Right ventricle myocardium superior (tissue), 1 donor: ENCODE measurements around the gene TNS1. TPM values are rescaled to one million over a fixed set of nuclear protein-coding genes. Genes with fewer than 3 reads are reported as not detected.
"Not testable (repeated sequence)": the region's sequence is repeated elsewhere in the genome, so short reads cannot be mapped to it uniquely, and the experiment has no call there.

Experiments
- ATAC-seq: fragments of 200-7000 bp; cut with Tn5 transposase; one replicate; pipeline ENCODE4 v1.9.1; 2020; ENCODE audit warnings: mild to moderate bottlenecking; ENCODE audit not compliant: poor library complexity
- DNase-seq: peaks from one replicate; pipeline ENCODE4 v3.0.0-alpha.2; 2020
- intact Hi-C: fragments of 100-400 bp; cut with DNase I; formaldehyde crosslinking; loops from one replicate; pipeline ENCODE4 v1.11.2; 2022
- total RNA-seq: library from RNA; stranded (reverse); fragmentation: NEBNext Ultra II Directional; extraction: Animal tissue kit (Norgen Biotek cat#: 25700); gene quantifications from one replicate; pipeline ENCODE4 v1.2.1, GENCODE V29; 2021
- donor health status: DM: no; HTN: yes; CAD: no; lungs with severe emphysema.

TNS1 gene
- total RNA-seq, 1 donor from 2014 or later = 722 TPM

DNA sequence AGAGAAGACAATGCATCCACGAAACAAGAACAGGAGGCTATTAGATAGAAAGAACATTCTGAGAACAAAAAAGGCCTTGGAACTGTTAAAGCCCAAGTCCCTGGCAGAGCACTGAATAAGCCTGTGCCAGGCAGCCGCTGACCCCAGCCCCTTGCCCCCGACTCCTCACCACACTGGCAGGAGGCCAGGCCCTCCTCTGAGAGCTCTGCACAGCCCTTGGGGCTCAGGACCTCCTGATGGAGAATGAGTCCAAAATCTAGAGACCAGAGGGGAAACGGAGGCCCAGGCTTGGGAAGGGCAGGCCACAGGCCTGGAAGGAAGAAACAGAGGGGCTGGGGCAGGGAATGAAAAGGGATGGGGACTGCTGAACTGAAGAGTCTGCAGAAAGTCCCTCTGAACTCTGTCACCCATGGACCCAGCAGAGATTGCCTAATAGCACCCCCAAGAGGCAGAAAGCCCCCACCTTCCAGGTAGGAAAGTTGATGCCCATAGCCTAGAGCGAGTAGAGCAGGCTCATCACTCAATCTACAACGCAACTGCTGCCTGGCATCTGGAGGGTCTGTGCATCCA is 18.3 kb upstream of the TNS1 start:
- DNase-seq (peak; percentile 38), ATAC-seq (no peak)
- intact Hi-C loops = no loop called here

DNA sequence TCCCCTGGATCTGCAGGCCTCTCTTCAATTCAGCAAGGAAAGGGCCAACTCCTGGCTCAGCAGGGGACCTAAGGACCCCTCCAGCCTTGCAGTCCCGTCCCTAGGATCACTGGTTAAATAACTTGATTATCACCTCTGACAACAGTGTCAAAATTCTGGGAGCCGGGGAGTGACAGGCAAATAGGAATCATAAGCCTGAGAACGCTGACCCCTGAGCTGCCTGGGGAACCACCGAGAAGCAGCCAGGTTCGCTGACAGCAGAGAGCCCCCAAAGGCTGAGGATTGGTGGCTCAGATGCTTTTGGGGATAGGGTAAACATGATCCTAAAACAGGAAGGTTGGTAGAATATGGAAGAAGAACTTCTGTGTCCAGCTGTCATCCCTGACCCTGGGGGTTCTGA is 17.5 kb upstream of the TNS1 start:
- ATAC-seq (no peak), DNase-seq (no peak)
- intact Hi-C loops = no loop called here

DNA sequence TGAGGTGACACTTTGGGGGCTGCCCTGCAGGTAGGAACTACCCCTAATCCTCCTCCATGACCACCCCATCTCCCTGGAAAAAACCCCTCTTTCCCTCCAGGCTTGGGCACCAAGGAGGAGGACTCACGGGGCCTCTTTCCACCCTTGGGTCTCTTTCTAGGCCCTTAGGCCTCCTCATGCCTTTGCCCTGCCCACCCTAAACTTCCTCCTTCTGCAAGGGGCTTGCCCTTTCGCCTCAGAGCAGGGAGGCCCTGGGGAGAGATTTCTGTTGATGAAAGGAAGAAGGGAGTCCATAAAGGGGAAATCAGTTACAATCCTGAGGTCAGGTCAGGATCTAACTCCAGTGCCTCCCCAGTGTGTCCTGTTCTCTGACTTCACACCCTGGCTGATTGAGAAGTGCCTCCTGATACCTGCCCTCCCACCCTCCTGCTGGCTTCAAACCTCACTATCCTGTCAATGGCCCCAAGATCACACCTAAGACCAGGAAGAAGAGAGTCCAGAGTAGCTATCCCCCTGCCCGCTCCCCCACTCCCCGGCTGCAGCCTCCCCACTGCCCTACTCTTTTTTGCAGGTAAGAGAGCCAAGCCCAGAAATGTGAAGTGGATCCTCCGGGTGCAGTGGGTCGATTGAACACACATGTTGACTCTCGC is 16.7 kb upstream of the TNS1 start:
- DNase-seq (peak; percentile 21), ATAC-seq (no peak)
- intact Hi-C loops = no loop called here

DNA sequence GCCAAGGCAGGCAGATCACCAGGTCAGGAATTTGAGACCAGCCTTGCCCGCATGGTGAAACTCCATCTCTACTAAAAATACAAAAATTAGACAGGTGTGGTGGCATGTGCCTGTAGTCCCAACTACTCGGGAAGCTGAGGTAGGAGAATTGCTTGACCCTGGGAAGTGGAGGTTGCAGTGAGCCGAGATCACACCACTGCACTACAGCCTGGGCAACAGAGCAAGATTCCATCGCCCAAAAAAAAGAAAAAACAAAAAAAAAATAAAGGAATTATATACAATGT is 16.0 kb upstream of the TNS1 start:
- intact Hi-C loops, DNase-seq, ATAC-seq: not testable (repeated sequence)

DNA sequence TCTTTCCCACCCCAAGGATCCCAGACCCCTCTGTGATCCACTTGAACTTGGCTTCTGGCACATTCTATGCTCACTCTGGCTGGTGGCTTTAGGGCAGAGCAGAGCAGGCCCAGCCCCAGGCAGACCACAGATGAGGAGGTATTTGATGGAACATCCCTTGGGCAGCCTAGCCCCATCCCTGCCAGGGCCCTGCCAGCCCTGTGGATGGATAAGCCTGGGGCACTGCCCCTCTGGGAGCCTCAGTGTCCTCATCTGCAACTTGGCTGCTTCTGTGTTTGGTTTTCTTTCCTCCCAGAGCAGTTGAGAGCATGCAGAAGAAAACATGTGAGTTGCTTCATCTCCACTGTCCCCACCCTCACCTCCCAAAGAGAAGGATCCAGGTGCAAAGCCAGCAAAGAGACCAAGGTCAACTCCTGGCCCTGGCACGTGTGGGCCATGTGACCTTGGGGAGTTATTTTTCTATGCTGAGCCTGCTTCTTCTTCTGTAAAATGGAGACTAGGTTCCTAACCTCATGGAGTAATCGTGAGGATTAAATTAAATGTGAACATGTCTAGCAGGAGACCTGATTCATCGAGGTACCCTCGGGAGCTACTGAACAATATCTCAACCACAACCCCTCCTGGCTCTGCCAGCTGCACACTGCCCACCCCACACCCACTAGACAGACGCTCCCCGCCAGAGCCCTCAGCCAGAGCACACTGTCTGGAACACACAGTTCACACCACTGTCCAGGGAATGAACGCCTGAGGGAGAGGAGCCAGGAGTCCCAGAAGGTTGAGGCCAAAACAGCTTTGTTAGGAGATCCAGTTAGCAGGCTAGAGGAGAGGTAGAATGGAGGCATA is 14.6 kb upstream of the TNS1 start:
- intact Hi-C loops = no loop called here
- peak; percentile 70 for DNase-seq

DNA sequence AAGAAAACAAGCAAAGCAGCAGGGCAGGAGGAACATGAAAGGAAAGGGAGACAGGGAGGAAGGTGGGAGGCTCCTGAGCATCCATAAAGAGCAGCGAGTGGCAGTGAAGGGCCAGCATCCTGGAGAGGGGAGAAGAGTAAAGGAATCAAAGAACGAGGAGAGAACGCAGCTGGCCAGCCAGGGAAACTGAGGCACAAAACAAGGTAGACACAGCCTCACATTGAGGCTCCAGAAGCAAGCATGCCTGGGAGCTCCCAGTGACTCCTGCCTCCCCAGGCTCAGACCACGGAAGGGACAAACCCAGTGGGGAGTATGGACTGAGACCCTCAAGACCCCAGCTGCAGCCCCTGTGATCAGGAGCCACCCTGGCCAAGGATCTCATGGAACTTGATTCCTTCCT is 14.0 kb upstream of the TNS1 start:
- no peak for ATAC-seq
- intact Hi-C loops = no loop called here
- peak; percentile 16 for DNase-seq

More for the DNA sequence above, 14.6 kb upstream of the TNS1 start:
- ATAC-seq = peak; percentile 72

DNA sequence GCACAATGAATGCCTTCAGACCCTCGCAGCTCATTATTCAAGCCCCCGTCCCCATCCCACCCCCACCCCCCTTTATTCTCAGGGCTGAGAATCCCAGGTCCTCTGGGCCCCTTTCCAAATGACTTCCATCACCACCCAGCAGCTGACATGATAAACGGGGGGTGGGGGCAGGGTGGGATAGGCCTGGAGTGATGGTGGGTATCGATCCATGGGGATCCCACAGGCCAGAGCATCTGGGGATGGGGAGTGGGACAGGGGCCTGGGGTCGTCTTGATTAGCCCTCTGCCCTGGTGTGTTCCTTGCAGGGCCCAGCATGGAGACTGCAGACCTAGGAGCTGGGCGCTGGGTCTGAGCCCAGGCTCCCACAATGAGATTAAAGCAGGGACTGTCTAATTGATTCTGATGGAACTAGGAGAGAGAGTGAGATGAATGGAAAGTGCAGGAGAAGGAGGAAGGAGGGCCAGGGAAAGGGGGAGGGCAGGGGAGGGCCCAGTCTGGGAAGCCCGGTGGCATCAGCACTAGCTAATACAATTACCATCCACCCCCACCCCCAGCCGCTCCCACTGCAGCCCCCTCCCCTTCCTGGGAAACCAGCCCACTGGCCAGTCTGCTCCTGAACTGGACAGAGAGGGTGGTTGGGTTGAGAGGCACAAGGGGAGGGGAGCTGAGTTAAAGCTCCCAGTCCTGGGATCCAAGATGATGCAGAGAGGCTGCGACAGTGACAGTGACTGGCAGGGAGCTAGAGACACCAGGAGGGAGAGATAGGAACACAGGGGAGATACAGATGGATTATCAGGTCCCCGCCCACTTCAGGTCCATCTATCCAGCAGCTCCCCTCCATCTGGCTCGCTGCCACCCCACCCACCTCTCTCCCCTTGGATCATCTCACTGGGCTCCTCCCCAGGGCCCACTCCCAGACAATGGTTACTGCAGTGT is 13.1 kb upstream of the TNS1 start:
- ATAC-seq (no peak), DNase-seq (peak; percentile 25)
- intact Hi-C loops = no loop called here

DNA sequence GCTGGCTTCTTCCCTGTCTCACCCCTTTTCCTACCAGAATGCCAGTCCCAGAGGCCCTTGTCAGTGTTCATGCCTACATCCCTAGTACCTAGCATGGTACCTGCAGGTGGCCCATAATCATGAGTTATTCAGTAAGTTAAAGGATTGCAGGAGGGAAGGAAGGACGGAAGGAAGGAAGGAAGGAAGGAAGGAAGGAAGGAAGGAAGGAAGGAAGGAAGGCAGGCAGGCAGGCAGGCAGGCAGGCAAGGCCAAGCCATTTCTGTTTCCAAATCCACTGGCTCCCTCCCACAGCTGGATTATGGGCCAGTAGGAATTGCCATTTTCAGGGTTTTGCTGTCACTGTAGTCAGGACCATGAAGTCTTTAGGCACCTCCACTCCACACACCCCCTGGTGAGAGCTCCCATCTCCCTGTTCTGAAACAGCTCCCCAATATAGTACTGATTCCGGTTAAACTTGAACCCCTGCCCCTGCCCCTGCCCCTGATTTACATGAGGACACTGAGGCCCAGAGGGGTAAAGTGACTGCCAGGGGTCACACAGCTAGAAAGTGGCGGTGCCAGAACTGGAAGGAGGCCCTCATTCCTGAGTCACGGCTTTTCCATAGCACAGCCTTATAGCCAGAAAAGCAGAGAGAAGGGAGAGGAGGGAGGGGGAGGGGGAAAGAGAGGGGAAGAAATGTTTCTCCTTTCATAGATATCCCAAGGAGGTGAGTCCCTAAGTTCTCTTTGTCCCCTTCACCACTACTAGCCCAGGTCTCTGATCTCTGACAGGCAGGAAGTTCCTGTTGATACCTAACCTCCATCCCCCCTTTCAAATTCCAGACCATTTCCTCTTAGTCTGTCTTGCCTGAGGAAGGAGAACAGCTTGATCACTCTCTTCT is 12.2 kb upstream of the TNS1 start:
- intact Hi-C loops = no loop called here
- no peak for DNase-seq
- no peak for ATAC-seq

DNA sequence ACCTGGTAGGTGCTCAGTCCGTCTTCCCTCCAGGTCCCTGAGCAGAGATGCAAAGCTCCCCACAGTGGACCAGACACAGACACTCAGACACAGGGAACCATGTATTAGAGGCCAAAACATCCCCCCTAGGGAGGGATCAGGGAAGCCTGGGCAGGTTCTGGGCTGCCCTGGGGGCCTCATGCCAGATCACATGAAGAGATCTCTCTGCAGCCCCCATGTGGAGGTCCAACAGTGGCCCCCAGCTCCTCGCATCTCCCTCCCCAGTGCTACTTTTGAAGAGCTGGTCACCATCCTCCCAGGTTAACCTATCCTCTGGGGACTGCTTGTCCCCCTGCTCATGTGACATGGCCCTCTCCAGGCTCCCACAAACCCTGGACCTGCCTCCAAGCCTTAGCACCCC is 10.5 kb upstream of the TNS1 start:
- DNase-seq (peak; percentile 16), ATAC-seq (no peak)
- intact Hi-C loops = no loop called here

DNA sequence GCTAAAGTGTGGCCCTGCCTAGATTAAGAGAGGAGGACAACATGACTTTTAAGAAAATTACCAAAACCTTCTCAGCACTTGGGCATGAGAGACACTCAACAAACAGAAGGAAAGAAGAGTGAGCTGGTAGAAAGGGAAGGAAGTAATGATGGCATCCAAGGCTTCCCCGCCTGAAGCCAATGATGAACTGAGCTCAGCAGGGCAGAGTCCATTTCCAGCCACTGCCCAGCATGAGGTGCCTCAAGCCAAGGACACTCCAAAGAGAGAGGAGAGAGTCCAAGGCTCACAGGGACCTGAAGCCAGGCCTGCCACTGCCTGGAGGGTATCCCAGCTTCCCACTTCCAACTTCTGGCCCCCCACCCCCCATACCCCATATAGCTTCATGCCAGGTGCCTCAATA is 9.5 kb upstream of the TNS1 start:
- ATAC-seq (no peak), DNase-seq (no peak)
- intact Hi-C loops = no loop called here

DNA sequence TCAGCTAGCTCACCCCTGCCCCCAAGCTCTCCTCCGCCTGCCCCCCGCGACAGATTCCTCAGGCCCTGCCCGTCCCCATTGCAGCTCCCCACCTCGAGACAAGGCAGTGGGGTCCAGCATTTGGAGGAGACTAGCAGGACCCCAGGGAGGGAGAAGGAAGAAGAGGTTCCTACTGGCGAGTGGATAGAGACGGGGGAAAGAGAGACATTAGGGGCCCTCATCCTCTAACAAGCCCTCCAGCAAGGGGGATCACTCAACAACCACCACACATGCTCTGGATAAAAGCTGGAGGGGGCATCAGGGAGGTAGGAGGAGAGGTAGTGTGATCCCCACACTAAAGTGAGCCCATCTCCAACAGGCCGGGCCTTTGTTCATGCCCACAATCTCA is 8.9 kb upstream of the TNS1 start:
- DNase-seq (no peak), ATAC-seq (no peak)
- intact Hi-C loops = no loop called here

DNA sequence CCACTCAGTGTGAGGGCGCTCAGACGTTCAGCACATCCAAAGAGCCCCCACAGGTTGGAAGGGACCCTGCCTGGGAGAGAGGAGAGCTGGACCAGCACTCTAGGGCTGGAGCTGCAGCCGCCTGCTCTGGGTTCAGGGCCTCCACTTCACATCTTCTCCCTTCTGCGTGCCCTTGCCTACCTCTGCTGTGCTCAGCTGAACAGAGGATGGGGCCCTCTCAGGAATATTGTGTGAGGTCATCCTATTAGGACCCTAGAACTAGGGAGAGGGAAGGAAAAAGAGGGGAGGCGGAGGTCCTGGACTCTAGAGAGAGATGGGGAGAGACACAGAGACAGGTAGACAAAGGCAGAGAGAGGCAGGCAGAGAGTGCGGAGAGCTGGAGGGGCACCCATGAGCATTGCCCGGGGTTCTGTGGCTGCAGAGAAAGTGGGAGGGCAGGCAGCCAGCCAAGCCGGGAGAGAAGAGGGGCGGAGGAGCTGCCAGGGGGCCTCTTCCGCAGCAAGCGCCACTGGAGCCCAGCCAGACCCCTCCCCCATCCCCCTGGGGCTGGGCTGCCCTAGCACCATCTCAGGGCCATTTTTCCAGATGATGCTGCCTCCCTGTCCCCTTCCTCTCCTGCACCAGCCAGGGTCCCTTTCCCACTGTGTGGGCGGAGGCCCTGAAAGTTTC is 8.3 kb upstream of the TNS1 start:
- ATAC-seq (no peak), DNase-seq (no peak)
- intact Hi-C loops = no loop called here

DNA sequence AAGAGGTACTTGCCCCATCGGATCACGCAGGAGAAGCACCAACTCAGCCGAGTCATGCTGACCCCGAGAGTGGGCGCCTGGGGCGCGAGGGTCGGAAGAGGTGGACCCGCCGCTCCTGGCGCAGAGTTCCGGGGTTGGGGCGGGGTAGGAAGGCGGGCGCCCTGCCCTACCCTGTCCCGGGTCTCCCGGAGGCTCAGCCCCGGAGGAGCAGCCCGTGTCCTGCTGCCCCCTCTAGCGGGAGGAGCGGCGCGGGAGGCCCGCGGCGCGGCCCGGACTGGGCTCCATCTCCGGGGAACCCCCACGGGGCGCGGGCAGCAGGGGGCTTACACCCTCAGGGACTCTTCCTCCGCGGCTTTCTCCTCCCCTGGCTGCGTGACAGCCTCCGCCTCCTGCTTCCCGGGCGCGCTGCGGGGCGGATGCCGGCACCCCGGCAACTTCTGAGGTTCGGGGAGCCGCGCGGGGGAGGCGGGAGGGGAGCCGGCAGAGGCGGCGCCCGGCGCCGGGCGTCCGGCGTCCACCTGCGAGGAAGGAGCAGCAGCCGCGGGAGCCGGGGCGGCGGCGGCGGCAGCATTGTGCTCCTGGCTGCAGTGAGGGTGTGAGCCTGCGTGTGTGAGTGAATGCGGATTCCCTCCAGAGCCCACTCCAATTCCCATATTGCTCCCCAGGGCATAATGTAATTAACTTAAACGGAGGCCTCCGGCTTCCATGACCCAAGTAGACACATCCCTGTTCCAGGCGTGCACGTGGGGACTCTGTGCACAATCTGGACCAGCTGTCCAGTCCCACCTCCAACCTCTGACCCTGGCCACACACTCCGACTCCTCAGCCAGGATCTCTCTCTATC is 7.6 kb upstream of the TNS1 start:
- ATAC-seq (peak; percentile 92), DNase-seq (peak; percentile 74)
- intact Hi-C loops = no loop called here

DNA sequence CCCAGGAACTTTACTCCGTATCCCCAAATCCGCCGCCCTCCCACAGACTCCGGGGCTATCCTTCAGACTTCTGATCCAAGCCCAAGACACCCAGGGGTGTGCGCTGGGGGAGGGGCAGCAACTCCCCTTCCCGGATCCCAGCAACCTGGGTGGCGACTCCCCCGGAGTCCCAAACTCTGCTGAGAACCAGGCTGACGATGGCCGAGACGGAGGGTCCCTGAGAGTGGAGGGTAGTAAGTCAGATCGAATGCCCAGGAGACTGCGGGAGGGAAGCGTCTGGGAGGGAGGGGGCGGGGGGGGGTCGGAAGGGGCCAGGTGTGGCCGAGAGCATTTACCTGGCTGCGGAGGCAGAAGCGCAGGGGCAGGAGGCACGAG is 7.0 kb upstream of the TNS1 start:
- intact Hi-C loops = no loop called here
- no peak for DNase-seq
- peak; percentile 4 for ATAC-seq

DNA sequence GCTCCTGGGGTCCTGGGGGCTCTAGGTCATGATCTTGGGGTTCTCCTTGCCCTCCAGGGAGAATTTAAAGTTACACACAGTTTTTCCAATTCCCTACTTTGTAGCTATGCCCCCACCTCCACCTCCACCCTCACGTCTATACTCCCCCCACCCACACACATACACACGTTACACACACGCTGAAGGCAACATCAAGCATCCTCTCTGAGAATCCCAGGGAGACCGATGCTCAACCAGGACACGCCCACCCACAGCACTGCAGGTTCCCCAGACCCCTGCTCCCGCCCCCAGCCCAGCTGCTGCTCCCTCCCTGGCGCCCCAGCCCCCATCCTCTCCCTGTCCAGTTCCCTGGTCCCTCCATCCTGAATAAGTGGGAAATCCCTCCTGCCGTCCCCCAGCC is 6.4 kb upstream of the TNS1 start:
- no peak for DNase-seq
- ATAC-seq = no peak
- intact Hi-C loops = no loop called here

DNA sequence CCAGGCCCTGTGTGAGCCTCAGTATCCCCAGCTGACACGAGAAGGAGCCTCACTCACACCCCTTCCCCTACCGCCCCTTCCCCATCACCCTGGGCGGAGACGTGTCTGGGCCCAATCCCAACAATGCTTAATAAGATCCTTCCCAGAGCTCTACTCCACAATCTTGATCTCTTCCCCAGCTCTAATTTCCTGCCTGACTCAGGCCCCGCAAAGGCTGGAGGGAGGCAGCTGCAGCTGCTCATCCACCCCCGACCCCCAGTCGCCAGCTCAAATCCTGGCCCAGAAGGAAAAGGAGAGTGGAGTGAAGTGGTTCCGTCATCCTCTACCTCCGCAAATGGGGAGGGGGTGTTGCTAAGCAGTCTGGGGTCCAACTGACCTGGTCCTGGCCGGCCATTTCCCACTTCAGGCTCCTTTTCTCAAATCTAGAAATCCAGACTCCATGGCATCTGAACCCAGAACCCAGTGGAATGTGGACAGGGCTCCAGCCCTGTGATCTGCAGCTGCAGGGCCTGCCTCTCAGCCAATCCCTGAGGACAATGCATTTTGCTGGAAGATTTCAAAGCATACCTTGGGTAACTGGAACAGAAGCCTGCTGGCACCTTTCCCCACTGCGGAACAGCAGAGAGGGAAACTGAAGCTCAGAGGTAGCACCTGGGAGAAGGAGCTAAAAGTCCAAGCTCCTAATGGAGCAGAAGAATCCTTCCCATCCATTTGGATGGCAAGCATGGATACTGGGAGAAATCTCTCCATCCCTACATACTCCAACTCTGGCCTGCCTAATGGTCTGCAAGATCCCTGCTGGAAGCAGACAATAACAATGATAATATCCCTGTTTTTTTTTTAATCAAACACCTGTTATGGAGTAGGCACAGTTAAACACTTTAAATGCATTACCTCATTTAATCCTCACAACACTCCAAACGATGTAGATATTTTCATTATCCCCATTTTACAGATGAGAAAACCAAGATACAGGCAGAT is 5.6 kb upstream of the TNS1 start:
- ATAC-seq = no peak

More for the DNA sequence above, 5.6 kb upstream of the TNS1 start:
- intact Hi-C loops = no loop called here
- DNase-seq = no peak
